Transverse colon (tissue), 4 donors: Measurements from ENCODE around the gene FAM107B. TPM values are rescaled to one million over a fixed set of nuclear protein-coding genes. Genes with fewer than 3 reads are reported as not detected.

Source experiments
- DNase-seq: peaks from one replicate; pipeline ENCODE4 v3.0.0-alpha.2; 2019
- H3K27ac ChIP-seq, 4 donors: fragments of 200-600 bp; sonication (generic); 2 replicates each; pipeline ENCODE4 v1.5.1; 2016 to 2018; ENCODE audit warnings: inconsistent platforms in 4 of 4
- H3K27me3 ChIP-seq: fragments of 200-600 bp; sonication (generic); 2 replicates; pipeline ENCODE4 v1.5.1; 2017; ENCODE audit warnings: inconsistent platforms
- H3K36me3 ChIP-seq, 4 donors: fragments of 200-600 bp; sonication (generic); 2 replicates each; pipeline ENCODE4 v1.5.1; 2017 to 2019; ENCODE audit warnings: inconsistent platforms in 4 of 4
- H3K4me1 ChIP-seq, 4 donors: fragments of 200-600 bp; sonication (generic); 2 replicates each; pipeline ENCODE4 v1.5.1; 2017 to 2020; ENCODE audit warnings: inconsistent platforms in 4 of 4
- H3K4me3 ChIP-seq, 4 donors: fragments of 200-600 bp; sonication (generic); 1 replicate in 1 of 4; 2 replicates in 3 of 4; pipeline versions ENCODE4 v1.5.1 to v1.6.1; 2017 to 2019; ENCODE audit warnings: inconsistent platforms in 4 of 4
- H3K9me3 ChIP-seq, 2 donors: fragments of 200-600 bp; sonication (generic); 2 replicates each; pipeline ENCODE4 v1.5.1; 2017 to 2019; ENCODE audit warnings: inconsistent platforms in 2 of 2
- CTCF ChIP-seq, 5 experiments: fragments of 200-600 bp in 3 of 5; fragments of 450-650 bp in 2 of 5; sonication (generic) in 3 of 5; IDR thresholded peaks; 1 replicate in 2 of 5; 2 replicates in 3 of 5; pipeline ENCODE4 v1.5.1; 2016 to 2017; ENCODE audit warnings: antibody characterized with exemption in 5 of 5, inconsistent platforms in 3 of 5, mild to moderate bottlenecking in 2 of 5, moderate library complexity in 1 of 5
- EP300 ChIP-seq: sonication (generic); formaldehyde crosslinking; IDR thresholded peaks from one replicate; pipeline ENCODE4 v1.6.1; 2017; ENCODE audit warnings: antibody characterized with exemption, low read depth
- POLR2A ChIP-seq: fragments of 450-650 bp; IDR thresholded peaks from one replicate; pipeline ENCODE4 v1.6.1; 2016; ENCODE audit warnings: antibody characterized with exemption, mild to moderate bottlenecking, moderate library complexity
- POLR2AphosphoS5 ChIP-seq, 3 donors: sonication (generic); formaldehyde crosslinking; IDR thresholded peaks; one replicate each; pipeline ENCODE4 v1.6.1; 2016; ENCODE audit warnings: antibody characterized with exemption in 3 of 3
- WGBS, 2 donors: methylation state at CpG; one replicate each; pipeline ENCODE4 v1.1.5; 2018; ENCODE audit warnings: low coverage in 1 of 2; 5-methylcytosine and 5-hydroxymethylcytosine counted together
- in situ Hi-C, 4 donors: fragments of 200-750 bp; cut with MboI; loops; one replicate each; pipeline versions ENCODE4 v1.15.0 to v1.15.1; 2017; ENCODE audit warnings: low sequenced_read_pairs in 3 of 4, low pct_ligation_motif_present in 1 of 4, low pct_unique_long_range_greater_than_20kb in 1 of 4
- intact Hi-C: fragments of 100-400 bp; cut with DNase I; formaldehyde crosslinking; loops from one replicate; pipeline ENCODE4 v1.15.1; 2023; ENCODE audit warnings: low total_unique reads
- total RNA-seq, 4 donors: library from RNA; depleted of rRNA; stranded (reverse); fragments of >200 nt; gene quantifications; one replicate each; pipeline ENCODE4 v1.1.0, GENCODE V29; 2016

The FAM107B gene
- total RNA-seq, 4 donors from 2014 or later: 23.9 to 71.0 (median 52.8) TPM

DNA sequence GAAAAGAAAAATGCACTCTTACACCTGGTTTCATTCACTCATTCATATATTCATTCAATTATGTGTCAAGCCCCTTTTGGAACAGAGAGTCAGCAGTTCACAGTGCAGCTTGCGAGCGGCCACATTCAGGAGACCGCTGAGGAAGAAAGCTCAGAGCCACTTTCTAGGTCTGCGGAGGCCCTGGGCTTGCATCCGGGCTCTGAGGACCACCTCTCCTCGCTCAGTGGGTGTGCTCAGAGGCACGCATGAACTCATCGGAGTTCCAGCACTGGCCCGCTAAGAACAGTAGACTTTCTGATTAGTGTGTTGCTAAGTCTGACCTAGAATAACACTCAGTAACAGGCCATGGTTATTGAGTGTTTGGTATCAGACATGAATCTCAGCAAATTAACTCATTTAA is 1.8 kb upstream of the FAM107B start:
- intact Hi-C loops: no loop called here

DNA sequence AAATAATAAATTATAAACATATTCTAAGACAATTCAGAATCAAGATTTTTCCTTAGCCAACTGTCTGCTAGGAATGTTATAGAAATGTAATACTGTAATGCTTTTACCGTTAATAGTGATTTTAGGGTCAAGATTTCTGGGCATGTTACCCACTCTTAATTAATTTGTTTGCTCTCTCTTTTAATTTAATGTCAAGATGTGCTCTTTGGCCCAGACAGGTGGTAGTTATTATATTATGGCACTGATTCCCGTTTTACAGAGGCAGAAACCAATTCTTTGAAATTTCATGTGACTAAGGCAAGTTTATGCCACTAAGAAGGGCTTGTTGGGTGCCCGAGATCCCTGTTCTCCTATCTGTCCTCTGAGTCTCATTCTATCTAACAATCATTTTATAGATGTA is 959 bp upstream of the FAM107B start:
- intact Hi-C loops (no loop called here), in situ Hi-C loops (no loop called here)
- WGBS, 2 donors: 65 to 80% methylated on average over 3 of the region's 3 CpGs
- no peak for TF ChIP-seq POLR2A
- TF ChIP-seq CTCF (IDR thresholded peaks at IDR 0.05): no peak
- no peak for TF ChIP-seq EP300
- Histone ChIP-seq H3K9me3 (no peaks in the 10 kb centered on the region), H3K27ac (no peak overlapping the region), H3K4me3 (no peak overlapping the region), H3K27me3 (no peaks in the 10 kb centered on the region), H3K4me1 (peaks cover 0 to 16% (median 8%) of the 10 kb centered on the region in 4 donors), H3K36me3 (no peaks in the 10 kb centered on the region)
- no peak for DNase-seq

More for the DNA sequence above, 1.8 kb upstream of the FAM107B start:
- no peak overlapping the region for H3K27ac ChIP-seq
- in situ Hi-C loops: no loop called here
- H3K4me1 ChIP-seq: peaks cover 0 to 16% (median 8%) of the 10 kb centered on the region in 4 donors
- DNase-seq: no peak
- H3K4me3 ChIP-seq: no peak overlapping the region
- no peak for TF ChIP-seq POLR2A
- no peaks in the 10 kb centered on the region for H3K9me3 ChIP-seq
- H3K27me3 ChIP-seq: no peaks in the 10 kb centered on the region
- 89 to 100% methylated on average over 3 to 9 of the region's 9 CpGs for WGBS, 2 donors
- H3K36me3 ChIP-seq: no peaks in the 10 kb centered on the region

GRCh38 chr10:14774214-14774580 is 500 bp downstream of the FAM107B start:
- TF ChIP-seq POLR2A (no peak), POLR2AphosphoS5 (IDR thresholded peaks at IDR 0.05) (no peak), EP300 (no peak), CTCF (IDR thresholded peaks at IDR 0.05) (no peak)
- intact Hi-C loops: no loop called here
- H3K27ac ChIP-seq: peak overlapping the region in 2 of 4 donors; percentile 16 to 40

DNA sequence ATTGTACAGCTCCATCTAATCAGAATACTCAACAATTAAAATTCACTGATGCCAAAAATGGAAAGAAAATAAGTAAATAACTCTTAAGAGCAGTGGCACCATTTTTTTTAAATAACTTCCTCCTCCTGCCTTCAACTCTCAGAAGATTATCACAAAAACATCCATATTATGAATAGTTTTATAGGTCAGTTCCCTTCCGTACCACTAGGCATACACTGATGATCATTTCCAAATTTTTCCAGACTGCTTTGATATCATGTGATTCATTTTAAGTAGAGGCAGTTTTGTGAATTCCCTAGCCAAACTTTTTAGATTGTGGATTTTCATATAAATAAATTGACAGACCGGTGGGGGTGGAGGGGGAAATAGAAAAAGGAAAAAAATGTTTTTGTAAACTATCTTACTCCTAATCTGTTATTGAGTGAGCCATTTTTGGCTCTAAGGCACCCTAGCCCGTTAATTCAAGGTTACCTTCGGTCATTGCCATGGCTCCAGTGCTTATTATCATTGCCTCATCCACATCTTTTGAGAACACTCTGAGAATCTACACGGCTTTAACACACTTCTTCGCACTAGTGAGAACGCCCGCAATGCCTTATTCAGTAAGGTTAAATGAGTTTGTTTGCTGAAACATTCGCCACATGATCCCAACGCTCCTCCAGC is 1.0 kb downstream of the FAM107B start:
- WGBS, 2 donors: 82 to 83% methylated on average over 5 to 10 of the region's 10 CpGs
- Histone ChIP-seq H3K27ac (no peak overlapping the region), H3K9me3 (no peaks in the 10 kb centered on the region), H3K27me3 (no peaks in the 10 kb centered on the region), H3K36me3 (no peaks in the 10 kb centered on the region), H3K4me1 (peaks cover 0 to 5% (median 2%) of the 10 kb centered on the region in 4 donors), H3K4me3 (no peak overlapping the region)
- intact Hi-C loops (no loop called here), in situ Hi-C loops (no loop called here)
- TF ChIP-seq CTCF (IDR thresholded peaks at IDR 0.05): peak in 2 of 5 experiments; percentile 15 to 20
- TF ChIP-seq EP300: no peak
- TF ChIP-seq POLR2AphosphoS5 (IDR thresholded peaks at IDR 0.05): peak in 2 of 3 donors; percentile 27 to 43
- no peak for TF ChIP-seq POLR2A
- no peak for DNase-seq

More at GRCh38 chr10:14774214-14774580, 500 bp downstream of the FAM107B start:
- H3K9me3 ChIP-seq: no peaks in the 10 kb centered on the region
- WGBS, 2 donors: 96% methylated on average over 22 of the region's 22 CpGs; no CpG with 5 or more reads in 1 of the 2 donors
- DNase-seq: no peak
- peaks cover 0 to 10% (median 4%) of the 10 kb centered on the region in 4 donors for H3K4me1 ChIP-seq
- in situ Hi-C loops: no loop called here
- no peaks in the 10 kb centered on the region for H3K36me3 ChIP-seq
- no peak overlapping the region for H3K4me3 ChIP-seq
- no peaks in the 10 kb centered on the region for H3K27me3 ChIP-seq

GRCh38 chr10:14772399-14772798 is 2.3 kb downstream of the FAM107B start:
- TF ChIP-seq POLR2A (no peak), EP300 (no peak), POLR2AphosphoS5 (IDR thresholded peaks at IDR 0.05) (no peak), CTCF (IDR thresholded peaks at IDR 0.05) (no peak)
- H3K27ac ChIP-seq: no peak overlapping the region
- WGBS, 2 donors: 69 to 82% methylated on average over 6 to 7 of the region's 7 CpGs
- H3K9me3 ChIP-seq: no peaks in the 10 kb centered on the region
- no peaks in the 10 kb centered on the region for H3K4me1 ChIP-seq
- H3K27me3 ChIP-seq: no peaks in the 10 kb centered on the region
- in situ Hi-C loops: no loop called here
- no peak overlapping the region for H3K4me3 ChIP-seq
- intact Hi-C loops: no loop called here
- no peaks in the 10 kb centered on the region for H3K36me3 ChIP-seq
- DNase-seq: no peak
